Vagina (tissue), 2 donors: ENCODE measurements around the gene EBF3.

Experiments used
- CTCF ChIP-seq, 3 experiments: fragments of 450-650 bp in 2 of 3; fragments of 200-600 bp in 1 of 3; sonication (generic) in 1 of 3; IDR thresholded peaks; one replicate each; pipeline ENCODE4 v1.5.1; 2017 to 2019; ENCODE audit warnings: antibody characterized with exemption in 3 of 3, mild to moderate bottlenecking in 2 of 3, moderate library complexity in 2 of 3
- POLR2AphosphoS5 ChIP-seq, 2 donors: sonication (generic); formaldehyde crosslinking; IDR thresholded peaks; one replicate each; pipeline ENCODE4 v1.9.0; 2017; ENCODE audit warnings: antibody characterized with exemption in 2 of 2, mild to moderate bottlenecking in 2 of 2, low read depth in 1 of 2; ENCODE audit not compliant: insufficient read depth in 1 of 2

GRCh38 chr10:129978980-129979379 lies 14.9 kb upstream of the EBF3 start:
- no peak for TF ChIP-seq CTCF (IDR thresholded peaks at IDR 0.05)
- no peak for TF ChIP-seq POLR2AphosphoS5 (IDR thresholded peaks at IDR 0.05; ENCODE audit: insufficient read depth in 1 of 2, low read depth in 1 of 2)
